Nephron (organoid): Measurements from ENCODE around the gene SYNJ1.
"Not testable (repeated sequence)": the region's sequence is repeated elsewhere in the genome, so short reads cannot be mapped to it uniquely, and the experiment has no call there.

Experiments
- H3K27ac Mint-ChIP-seq, 3 experiments: 2 replicates each; pipeline ENCODE4 v1.8.0; 2020; ENCODE audit warnings: mixed read lengths in 3 of 3, mild to moderate bottlenecking in 2 of 3, moderate library complexity in 1 of 3
- H3K27me3 Mint-ChIP-seq: 2 replicates; pipeline ENCODE4 v1.8.0; 2021; ENCODE audit warnings: low read depth, mild to moderate bottlenecking, moderate library complexity, mixed read lengths
- H3K36me3 Mint-ChIP-seq: 2 replicates; pipeline ENCODE4 v1.8.0; 2020; ENCODE audit warnings: low read depth, mixed read lengths
- H3K4me1 Mint-ChIP-seq: 2 replicates; pipeline ENCODE4 v1.8.0; 2020; ENCODE audit warnings: mixed read lengths
- H3K4me3 Mint-ChIP-seq, 3 experiments: 2 replicates each; pipeline ENCODE4 v1.8.0; 2020; ENCODE audit warnings: mild to moderate bottlenecking in 3 of 3, mixed read lengths in 3 of 3, moderate library complexity in 2 of 3
- H3K9me3 Mint-ChIP-seq: 2 replicates; pipeline ENCODE4 v1.8.0; 2020; ENCODE audit warnings: mixed read lengths
- TF ChIP-seq, protein P1 (sequence below), 3 experiments: fragments of 200-600 bp; sonication (generic); IDR thresholded peaks; one replicate each; pipeline ENCODE4 v1.5.0; 2021; ENCODE audit warnings: antibody characterized with exemption in 3 of 3; ENCODE audit not compliant: unreplicated experiment in 3 of 3

Gene SYNJ1

DNA sequence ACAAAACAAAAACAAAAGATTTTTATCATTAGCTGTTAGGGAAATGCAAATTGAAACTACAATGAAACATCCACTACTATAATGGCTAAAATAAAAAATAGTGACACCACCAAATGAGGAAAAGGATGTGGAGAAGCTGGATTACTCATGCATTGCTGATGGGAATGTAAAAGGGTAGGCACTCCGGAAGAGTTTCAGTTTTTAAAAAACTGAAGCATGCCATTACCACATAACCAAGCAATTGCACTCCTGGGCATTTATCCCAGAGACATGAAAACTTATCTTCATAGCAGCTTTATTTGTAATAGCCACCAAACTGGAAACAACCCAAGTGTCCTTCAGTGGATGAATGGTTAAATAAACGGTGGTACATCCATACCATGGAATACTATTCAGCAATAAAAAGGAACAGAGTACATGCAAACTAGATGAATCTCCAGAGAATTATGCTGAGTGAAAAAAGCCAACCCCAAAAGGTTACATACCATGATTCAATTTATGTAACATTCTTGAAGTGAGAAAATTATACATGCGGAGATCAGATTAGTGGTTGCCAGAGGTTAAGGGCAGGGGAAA lies 101.1 kb downstream of the SYNJ1 start:
- Mint-ChIP-seq H3K4me3 (no peak overlapping the region), H3K4me1 (no peaks in the 10 kb centered on the region), H3K9me3 (no peaks in the 10 kb centered on the region), H3K27me3 (peaks cover 7% of the 10 kb centered on the region), H3K36me3 (peaks cover 9% of the 10 kb centered on the region), H3K27ac (no peak overlapping the region)
- TF ChIP-seq, protein P1, sequence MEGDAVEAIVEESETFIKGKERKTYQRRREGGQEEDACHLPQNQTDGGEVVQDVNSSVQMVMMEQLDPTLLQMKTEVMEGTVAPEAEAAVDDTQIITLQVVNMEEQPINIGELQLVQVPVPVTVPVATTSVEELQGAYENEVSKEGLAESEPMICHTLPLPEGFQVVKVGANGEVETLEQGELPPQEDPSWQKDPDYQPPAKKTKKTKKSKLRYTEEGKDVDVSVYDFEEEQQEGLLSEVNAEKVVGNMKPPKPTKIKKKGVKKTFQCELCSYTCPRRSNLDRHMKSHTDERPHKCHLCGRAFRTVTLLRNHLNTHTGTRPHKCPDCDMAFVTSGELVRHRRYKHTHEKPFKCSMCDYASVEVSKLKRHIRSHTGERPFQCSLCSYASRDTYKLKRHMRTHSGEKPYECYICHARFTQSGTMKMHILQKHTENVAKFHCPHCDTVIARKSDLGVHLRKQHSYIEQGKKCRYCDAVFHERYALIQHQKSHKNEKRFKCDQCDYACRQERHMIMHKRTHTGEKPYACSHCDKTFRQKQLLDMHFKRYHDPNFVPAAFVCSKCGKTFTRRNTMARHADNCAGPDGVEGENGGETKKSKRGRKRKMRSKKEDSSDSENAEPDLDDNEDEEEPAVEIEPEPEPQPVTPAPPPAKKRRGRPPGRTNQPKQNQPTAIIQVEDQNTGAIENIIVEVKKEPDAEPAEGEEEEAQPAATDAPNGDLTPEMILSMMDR (IDR thresholded peaks at IDR 0.05; ENCODE audit: unreplicated experiment in 3 of 3): no peak

DNA sequence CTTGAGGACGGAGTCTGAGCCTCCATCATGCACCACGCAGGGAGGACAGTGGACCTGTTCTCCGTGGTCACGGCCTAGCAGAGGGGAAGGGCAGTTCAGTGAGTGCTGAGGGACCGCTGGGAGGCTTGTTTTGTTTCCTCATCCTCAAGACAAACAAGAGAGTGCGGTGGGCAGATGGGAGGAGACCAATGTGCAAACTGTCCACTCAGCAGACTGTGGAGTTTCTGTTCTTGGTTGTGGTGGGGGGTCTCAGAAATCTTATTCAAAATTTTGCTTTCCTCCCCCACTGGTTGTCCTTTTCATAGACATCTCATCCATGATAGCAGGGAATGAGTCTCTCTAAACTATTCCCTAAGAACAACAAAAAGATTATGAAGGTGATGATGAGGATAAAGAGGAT lies 109.6 kb downstream of the SYNJ1 start:
- H3K9me3 Mint-ChIP-seq, H3K27ac Mint-ChIP-seq, H3K36me3 Mint-ChIP-seq, H3K4me1 Mint-ChIP-seq, H3K4me3 Mint-ChIP-seq: not testable (repeated sequence)
- peaks cover 56% of the 10 kb centered on the region for H3K27me3 Mint-ChIP-seq

DNA sequence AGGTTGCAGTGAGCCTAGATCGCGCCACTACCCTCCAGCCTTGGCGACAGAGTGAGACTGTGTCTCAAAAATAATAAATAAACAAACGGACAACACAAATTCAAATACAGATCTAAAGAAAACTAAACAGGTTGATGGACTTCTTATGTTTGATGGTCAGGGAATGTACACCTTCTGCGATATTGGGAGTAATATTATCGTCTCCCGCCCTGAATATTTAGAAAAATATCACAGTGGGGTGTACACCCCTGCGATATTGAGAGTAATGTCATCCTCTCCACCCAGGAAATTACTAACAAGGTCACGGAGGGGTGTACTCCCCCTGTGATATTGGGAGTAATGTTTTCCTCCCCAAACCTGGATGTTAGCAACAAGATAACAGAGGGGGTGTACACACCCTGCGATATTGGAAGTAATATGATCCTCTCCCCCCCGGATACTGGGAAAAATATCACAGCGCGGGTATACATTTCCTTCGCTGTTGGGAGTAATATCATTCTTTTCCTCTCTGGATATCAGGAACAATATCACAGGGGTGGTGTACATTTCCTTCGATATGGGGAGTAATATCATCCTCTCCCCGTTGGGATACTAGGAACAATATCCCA lies 114.3 kb downstream of the SYNJ1 start:
- peak overlapping the region; percentile 96 to 98 (median 98) for H3K4me3 Mint-ChIP-seq
- peak overlapping the region; percentile 99 to 100 (median 99) for H3K27ac Mint-ChIP-seq
- TF ChIP-seq, protein P1 (IDR thresholded peaks at IDR 0.05; ENCODE audit: unreplicated experiment in 3 of 3): no peak
- peaks cover 27% of the 10 kb centered on the region for H3K27me3 Mint-ChIP-seq
- H3K9me3 Mint-ChIP-seq: no peaks in the 10 kb centered on the region
- peaks cover 8% of the 10 kb centered on the region for H3K36me3 Mint-ChIP-seq
- no peaks in the 10 kb centered on the region for H3K4me1 Mint-ChIP-seq

DNA sequence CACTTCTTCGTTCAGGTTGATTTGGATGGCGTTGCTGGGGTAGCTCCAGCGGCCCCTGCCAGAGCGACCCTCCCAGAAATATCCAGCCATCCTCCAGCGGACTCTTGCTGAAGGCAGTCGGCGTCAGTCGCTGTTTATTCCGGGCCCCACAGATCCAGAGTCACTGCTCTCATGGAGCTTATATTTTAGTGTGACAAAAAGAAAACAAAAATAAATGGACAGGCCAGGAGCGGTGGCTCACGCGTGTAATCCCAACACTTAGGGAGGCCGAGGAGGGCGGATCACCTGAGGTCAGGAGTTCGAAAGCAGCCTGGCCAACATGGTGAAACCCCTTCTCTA lies 114.8 kb downstream of the SYNJ1 start:
- Mint-ChIP-seq H3K4me1 (no peaks in the 10 kb centered on the region), H3K36me3 (peaks cover 9% of the 10 kb centered on the region), H3K9me3 (no peaks in the 10 kb centered on the region), H3K4me3 (peak overlapping the region; percentile 96 to 98 (median 98)), H3K27me3 (peaks cover 21% of the 10 kb centered on the region), H3K27ac (peak overlapping the region; percentile 99 to 100 (median 99))
- TF ChIP-seq, protein P1 (IDR thresholded peaks at IDR 0.05; ENCODE audit: unreplicated experiment in 3 of 3): no peak

DNA sequence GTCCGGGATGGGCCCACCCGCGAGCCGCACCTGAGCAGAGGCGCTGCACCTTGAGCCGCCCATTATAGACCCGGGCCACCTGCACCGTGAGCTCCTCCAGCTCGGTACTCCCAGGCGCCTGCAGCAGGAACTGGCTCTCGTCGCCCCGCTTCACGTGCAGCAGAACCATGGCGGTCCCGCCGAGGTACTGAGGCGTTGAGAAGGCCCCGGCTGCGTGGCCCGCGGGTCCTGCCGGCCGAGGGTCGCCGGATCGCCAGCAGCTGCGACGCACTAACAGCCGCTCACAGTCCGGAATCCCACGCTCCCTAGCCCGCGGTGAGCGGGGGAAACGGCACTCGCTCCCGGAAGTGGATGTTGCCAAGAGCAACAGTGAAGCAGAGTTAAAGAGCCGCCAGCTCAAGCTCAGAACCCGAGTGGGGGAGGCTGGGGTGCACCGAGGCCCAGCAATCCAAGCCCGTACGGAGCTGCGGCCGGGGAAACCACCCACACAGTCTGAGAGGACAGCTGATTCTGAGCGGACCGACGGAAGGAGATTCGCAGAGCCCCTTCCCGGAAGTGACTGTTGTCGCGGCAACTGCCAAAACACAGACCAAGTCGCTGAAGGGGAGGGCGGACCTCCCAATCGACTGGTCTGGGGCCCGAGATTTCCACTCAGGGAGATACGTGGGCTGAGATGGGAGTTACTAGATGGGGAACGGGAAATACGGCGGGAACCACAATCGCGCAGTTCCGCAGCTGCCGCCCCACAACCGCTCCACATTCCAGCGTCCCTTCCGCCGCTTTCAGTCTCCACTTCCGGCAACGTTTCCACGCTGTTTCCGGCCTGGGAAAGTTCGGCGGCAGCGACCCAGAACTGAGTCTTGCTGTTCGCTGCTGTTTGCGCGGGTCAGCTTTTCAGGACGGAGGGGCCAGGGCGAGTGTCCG lies 115.5 kb downstream of the SYNJ1 start, which contains the start of gene CFAP298:
TSS of gene CFAP298 (minus strand) at position 303 of the 924 bp plus-strand sequence. CDS start at position 169, 134 bp downstream.
- peak within 1 kb of the TSS; percentile 96 to 98 (median 98) for H3K4me3 Mint-ChIP-seq
- TF ChIP-seq, protein P1 (IDR thresholded peaks at IDR 0.05; ENCODE audit: unreplicated experiment in 3 of 3): no peak
- no peaks in the 10 kb centered on the region for H3K4me1 Mint-ChIP-seq
- H3K27me3 Mint-ChIP-seq: peaks cover 18% of the 10 kb centered on the region
- H3K9me3 Mint-ChIP-seq: no peaks in the 10 kb centered on the region
- H3K27ac Mint-ChIP-seq: peak within 1 kb of the TSS; percentile 99 to 100 (median 99)
- H3K36me3 Mint-ChIP-seq: peaks cover 14% of the 10 kb centered on the region

DNA sequence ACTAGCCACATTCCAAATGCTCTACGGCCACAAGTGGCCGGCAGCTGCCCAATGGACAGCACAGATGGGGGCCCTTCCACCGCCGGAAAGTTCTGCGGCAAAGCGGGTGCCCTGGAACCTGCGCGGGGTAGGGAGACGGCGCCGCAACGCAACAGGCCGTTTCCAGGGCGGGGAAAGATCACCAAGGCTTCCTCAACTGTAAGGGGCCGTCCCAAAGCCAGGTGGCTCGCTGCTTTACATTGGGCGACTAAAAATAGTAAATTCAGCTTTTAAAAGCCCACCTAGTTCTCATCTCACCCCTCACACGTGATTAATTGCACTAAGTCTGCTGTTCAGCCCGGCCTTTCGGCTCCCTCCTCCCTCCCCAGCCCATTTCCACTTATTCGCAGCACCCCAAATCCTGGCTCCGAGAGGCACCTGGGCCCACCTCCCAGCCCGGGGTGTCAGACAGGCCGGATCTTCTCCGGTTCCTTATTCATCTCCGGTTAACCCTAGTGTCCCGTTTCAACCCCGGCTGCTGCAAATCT lies 116.3 kb downstream of the SYNJ1 start:
- TF ChIP-seq, protein P1 (IDR thresholded peaks at IDR 0.05; ENCODE audit: unreplicated experiment in 3 of 3): no peak
- Mint-ChIP-seq H3K4me1 (no peaks in the 10 kb centered on the region), H3K27me3 (peaks cover 16% of the 10 kb centered on the region), H3K36me3 (peaks cover 19% of the 10 kb centered on the region), H3K4me3 (peak overlapping the region; percentile 96 to 98 (median 98)), H3K9me3 (no peaks in the 10 kb centered on the region), H3K27ac (peak overlapping the region; percentile 99 to 100 (median 99))

DNA sequence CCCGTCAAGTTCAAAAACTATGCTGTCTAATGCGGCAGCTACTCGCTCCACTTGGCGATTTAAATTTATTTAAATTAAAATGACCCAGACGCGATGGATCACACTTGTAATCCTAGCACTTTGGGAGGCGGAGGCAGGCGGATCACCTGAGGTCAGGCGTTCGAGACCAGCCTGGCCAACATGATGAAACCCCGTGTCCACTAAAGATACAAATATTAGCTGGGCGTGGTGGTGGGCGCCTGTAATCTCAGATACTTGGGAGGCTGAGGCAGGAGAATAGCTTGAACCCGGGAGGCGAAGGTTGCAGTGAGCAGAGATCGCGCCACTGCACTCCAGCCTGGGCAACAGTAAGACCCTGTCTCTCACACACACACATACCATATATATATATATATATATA lies 116.9 kb downstream of the SYNJ1 start:
- peaks cover 12% of the 10 kb centered on the region for H3K27me3 Mint-ChIP-seq

More for the DNA sequence above, 116.9 kb downstream of the SYNJ1 start:
- Mint-ChIP-seq H3K36me3 (peaks cover 25% of the 10 kb centered on the region), H3K4me3 (peak overlapping the region; percentile 71 to 73 (median 72))
- not testable (repeated sequence) for H3K27ac Mint-ChIP-seq, H3K9me3 Mint-ChIP-seq, H3K4me1 Mint-ChIP-seq
